Measurements from ENCODE around the gene DCLRE1B. TPM values are rescaled to one million over a fixed set of nuclear protein-coding genes. Genes with fewer than 3 reads are reported as not detected.

Gene DCLRE1B
- total RNA-seq, 6 experiments from 2014 or later = 5.7 to 9.9 (median 8.8) TPM

DNA sequence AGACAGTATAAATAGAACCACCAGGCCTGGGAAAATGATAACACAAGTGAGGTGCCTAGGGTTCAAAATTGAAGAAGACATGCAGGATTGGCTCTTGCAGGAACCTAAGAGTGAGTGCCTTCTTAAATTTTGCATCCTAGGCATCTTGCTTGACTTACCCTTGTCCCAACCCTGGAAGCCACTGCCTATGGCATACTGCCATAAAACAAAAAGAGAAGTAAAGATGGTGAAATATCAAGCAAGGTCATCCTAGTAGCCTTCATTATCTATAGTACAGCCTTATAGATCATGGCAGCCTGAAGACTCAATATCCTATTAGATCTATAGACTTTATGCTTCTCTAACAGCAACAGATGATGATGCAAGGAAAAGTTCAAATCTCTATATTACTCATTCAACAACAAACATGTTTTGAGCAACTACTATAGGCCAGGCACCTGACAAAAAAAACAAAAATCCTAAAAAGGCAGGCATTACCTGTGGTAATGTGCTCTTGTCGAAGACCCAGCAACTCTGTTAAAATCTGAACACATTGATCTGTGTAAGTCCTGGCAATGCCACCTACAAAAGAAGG, 6.8 kb upstream of the DCLRE1B start:
- no peak overlapping the region for H3K4me3 Mint-ChIP-seq
- no peaks in the 10 kb centered on the region for H3K27me3 Mint-ChIP-seq (ENCODE audit: insufficient read depth)
- TF ChIP-seq, protein P1, sequence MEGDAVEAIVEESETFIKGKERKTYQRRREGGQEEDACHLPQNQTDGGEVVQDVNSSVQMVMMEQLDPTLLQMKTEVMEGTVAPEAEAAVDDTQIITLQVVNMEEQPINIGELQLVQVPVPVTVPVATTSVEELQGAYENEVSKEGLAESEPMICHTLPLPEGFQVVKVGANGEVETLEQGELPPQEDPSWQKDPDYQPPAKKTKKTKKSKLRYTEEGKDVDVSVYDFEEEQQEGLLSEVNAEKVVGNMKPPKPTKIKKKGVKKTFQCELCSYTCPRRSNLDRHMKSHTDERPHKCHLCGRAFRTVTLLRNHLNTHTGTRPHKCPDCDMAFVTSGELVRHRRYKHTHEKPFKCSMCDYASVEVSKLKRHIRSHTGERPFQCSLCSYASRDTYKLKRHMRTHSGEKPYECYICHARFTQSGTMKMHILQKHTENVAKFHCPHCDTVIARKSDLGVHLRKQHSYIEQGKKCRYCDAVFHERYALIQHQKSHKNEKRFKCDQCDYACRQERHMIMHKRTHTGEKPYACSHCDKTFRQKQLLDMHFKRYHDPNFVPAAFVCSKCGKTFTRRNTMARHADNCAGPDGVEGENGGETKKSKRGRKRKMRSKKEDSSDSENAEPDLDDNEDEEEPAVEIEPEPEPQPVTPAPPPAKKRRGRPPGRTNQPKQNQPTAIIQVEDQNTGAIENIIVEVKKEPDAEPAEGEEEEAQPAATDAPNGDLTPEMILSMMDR (IDR thresholded peaks at IDR 0.05) = no peak
- no peak for DNase-seq
- H3K4me1 Mint-ChIP-seq (ENCODE audit: low read depth) = peaks cover 32% of the 10 kb centered on the region
- H3K36me3 Mint-ChIP-seq (ENCODE audit: low read depth) = peaks cover 62% of the 10 kb centered on the region
- no peaks in the 10 kb centered on the region for H3K9me3 Mint-ChIP-seq
- H3K27ac Mint-ChIP-seq = no peak overlapping the region

DNA sequence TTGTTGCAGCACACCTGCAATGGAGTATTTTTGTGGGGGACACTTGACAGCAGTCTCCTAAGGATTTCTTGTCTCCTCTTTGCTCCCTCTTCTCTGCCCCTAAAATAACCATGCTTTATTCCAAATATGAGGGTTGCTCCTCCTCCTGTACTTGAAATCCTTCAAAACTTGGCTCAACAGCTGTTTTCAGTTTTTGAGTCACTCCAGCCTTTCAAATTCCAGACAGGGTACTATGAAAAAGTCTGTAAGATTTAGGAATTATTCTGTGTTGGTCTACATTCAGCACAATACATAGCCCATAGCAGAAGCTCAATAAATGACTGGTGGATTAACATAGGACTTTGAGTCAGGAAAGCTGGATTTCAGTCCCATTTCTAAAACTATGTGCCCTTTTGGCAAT, 6.0 kb upstream of the DCLRE1B start:
- peaks cover 40% of the 10 kb centered on the region for H3K4me1 Mint-ChIP-seq (ENCODE audit: low read depth)
- no peaks in the 10 kb centered on the region for H3K9me3 Mint-ChIP-seq
- TF ChIP-seq, protein P1 (IDR thresholded peaks at IDR 0.05) = no peak
- DNase-seq = no peak
- H3K4me3 Mint-ChIP-seq = no peak overlapping the region
- no peaks in the 10 kb centered on the region for H3K27me3 Mint-ChIP-seq (ENCODE audit: insufficient read depth)
- H3K36me3 Mint-ChIP-seq (ENCODE audit: low read depth) = peaks cover 56% of the 10 kb centered on the region
- H3K27ac Mint-ChIP-seq = no peak overlapping the region

DNA sequence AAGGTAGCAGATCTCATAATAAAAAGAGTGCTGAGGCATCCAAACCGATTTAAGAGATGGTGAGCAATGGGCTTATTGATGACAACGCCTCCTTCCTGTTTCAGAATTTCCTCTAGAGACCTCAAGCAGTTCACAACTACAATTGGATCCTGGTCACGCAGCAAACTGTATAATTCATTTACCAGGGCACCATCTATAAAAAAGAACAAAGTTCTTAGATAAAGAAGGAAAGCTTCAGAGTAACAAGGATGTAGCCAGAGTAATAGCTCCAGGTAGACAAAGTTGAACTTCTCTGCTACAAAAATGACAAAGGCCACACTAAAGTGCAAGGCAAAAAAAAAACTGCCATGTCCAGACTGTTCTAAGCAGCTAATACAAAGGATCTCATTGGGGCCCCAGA, 3.9 kb upstream of the DCLRE1B start:
- Mint-ChIP-seq H3K9me3 (no peaks in the 10 kb centered on the region), H3K36me3 (ENCODE audit: low read depth) (peaks cover 42% of the 10 kb centered on the region), H3K27ac (no peak overlapping the region), H3K4me3 (no peak overlapping the region), H3K27me3 (ENCODE audit: insufficient read depth) (no peaks in the 10 kb centered on the region), H3K4me1 (ENCODE audit: low read depth) (peaks cover 41% of the 10 kb centered on the region)
- TF ChIP-seq, protein P1 (IDR thresholded peaks at IDR 0.05) = no peak
- DNase-seq = no peak

DNA sequence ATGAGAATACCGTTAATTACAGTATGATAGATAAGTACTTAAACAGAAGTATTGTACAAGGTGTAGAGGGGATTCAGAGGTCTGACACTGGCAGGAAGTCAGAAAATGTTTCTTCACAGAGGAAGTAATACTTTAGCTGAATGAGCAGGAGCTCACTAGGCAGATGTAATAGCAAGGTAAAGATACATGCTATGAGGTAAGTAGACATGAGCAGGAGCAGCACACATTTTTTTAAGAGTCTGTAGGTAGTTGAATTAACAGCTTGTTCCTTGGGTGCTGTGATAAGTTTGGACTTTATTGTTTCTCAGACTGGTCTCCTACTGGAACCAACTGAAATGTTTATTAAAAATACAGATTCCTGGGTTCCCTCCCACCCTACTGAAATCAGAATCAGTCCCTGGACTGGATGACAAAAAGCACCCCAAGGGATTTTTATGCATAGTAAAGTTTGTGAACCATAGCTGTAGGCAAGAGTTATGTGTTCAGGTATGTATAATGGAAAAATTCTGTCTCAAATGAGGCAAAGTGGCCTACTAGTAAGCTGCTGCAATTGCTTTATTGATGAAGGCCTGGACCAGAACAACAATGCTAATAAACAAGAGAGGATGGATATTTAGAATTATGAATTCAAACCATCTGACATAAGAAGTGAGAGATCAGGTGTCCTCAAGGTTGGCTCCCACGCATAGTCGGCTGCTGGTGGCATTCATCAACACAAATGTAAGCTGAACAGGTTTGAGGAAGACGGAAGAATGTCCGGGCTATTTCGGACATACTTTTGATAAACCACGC, 1.4 kb upstream of the DCLRE1B start:
- no peaks in the 10 kb centered on the region for H3K27me3 Mint-ChIP-seq (ENCODE audit: insufficient read depth)

DNA sequence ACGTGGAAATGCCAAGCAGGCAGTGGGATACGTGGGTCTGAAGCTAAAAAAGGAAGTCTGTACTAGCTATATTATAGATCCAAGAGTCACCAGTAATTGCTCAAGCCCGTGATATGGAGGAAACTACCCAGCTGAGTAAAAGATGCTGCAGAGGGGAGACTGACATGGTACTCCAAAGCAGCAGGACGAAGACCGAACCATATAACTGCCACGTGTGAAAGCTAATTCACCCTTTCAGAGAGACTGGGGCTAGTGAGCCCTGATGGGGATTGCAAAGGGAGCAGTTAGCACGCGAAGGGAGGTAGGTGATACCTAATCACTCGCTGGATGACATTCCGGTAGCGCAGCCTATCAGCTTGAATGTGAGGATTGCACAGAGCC, 843 bp upstream of the DCLRE1B start:
- Mint-ChIP-seq H3K4me1 (ENCODE audit: low read depth) (peaks cover 30% of the 10 kb centered on the region), H3K27ac (peak overlapping the region; percentile 97), H3K4me3 (peak overlapping the region; percentile 89), H3K36me3 (ENCODE audit: low read depth) (peaks cover 23% of the 10 kb centered on the region), H3K27me3 (ENCODE audit: insufficient read depth) (no peaks in the 10 kb centered on the region), H3K9me3 (no peaks in the 10 kb centered on the region)
- DNase-seq = peak; percentile 0
- TF ChIP-seq, protein P1 (IDR thresholded peaks at IDR 0.05) = no peak

More for the DNA sequence above, 1.4 kb upstream of the DCLRE1B start:
- Mint-ChIP-seq H3K36me3 (ENCODE audit: low read depth) (peaks cover 29% of the 10 kb centered on the region), H3K4me1 (ENCODE audit: low read depth) (peaks cover 36% of the 10 kb centered on the region), H3K27ac (peak overlapping the region; percentile 97), H3K9me3 (no peaks in the 10 kb centered on the region), H3K4me3 (peak overlapping the region; percentile 89)
- TF ChIP-seq, protein P1 (IDR thresholded peaks at IDR 0.05) = no peak
- DNase-seq = peak; percentile 0
